GM21526 (cell line): ENCODE measurements around the gene NFATC1.
A peak's percentile ranks its signal among the peaks of the same experiment; 100 is the strongest.
"Not testable (repeated sequence)": the region's sequence is repeated elsewhere in the genome, so short reads cannot be mapped to it uniquely, and the experiment has no call there.

ENCODE experiments used
- ATAC-seq: cut with Tn5 transposase; IDR thresholded peaks from one replicate; pipeline ENCODE4 v1.9.1; 2021; ENCODE audit warnings: moderate library complexity; ENCODE audit not compliant: unreplicated experiment, low FRiP score

NFATC1 gene

GRCh38 chr18:79496978-79497637 is 101.4 kb downstream of the NFATC1 start:
- no peak for ATAC-seq

GRCh38 chr18:79497638-79498081 is 101.9 kb downstream of the NFATC1 start:
- no peak for ATAC-seq

GRCh38 chr18:79498662-79499061 is 102.9 kb downstream of the NFATC1 start:
- no peak for ATAC-seq

- no peak for ATAC-seq
These were observed 105.3 kb downstream of the NFATC1 start for GRCh38 chr18:79501006-79501405.

- no peak for ATAC-seq
These were observed 107.1 kb downstream of the NFATC1 start for GRCh38 chr18:79502782-79503181.

GRCh38 chr18:79503406-79503805 is 107.7 kb downstream of the NFATC1 start:
- no peak for ATAC-seq

GRCh38 chr18:79504034-79504433 is 108.3 kb downstream of the NFATC1 start:
- no peak for ATAC-seq

- not testable (repeated sequence) for ATAC-seq
These were observed 108.8 kb downstream of the NFATC1 start for GRCh38 chr18:79504495-79504894.

- not testable (repeated sequence) for ATAC-seq
These were observed 109.7 kb downstream of the NFATC1 start for GRCh38 chr18:79505465-79505864.

- no peak for ATAC-seq
These were observed 110.7 kb downstream of the NFATC1 start for GRCh38 chr18:79506191-79507075.

- ATAC-seq: no peak
These were observed 111.4 kb downstream of the NFATC1 start for GRCh38 chr18:79507076-79507545.

GRCh38 chr18:79507546-79508480 is 112.1 kb downstream of the NFATC1 start:
- no peak for ATAC-seq

- ATAC-seq: peak; percentile 46
These were observed 113.1 kb downstream of the NFATC1 start for GRCh38 chr18:79508565-79509535.

- ATAC-seq: no peak
These were observed 113.8 kb downstream of the NFATC1 start for GRCh38 chr18:79509536-79509930.

- ATAC-seq: no peak
These were observed 114.4 kb downstream of the NFATC1 start for GRCh38 chr18:79510046-79510685.

GRCh38 chr18:79510731-79511241 is 115.1 kb downstream of the NFATC1 start:
- ATAC-seq: no peak

GRCh38 chr18:79511271-79511670 is 115.5 kb downstream of the NFATC1 start:
- ATAC-seq: no peak

- no peak for ATAC-seq
These were observed 116.1 kb downstream of the NFATC1 start for GRCh38 chr18:79511671-79512301.
